ENCODE data around the gene CDKAL1. TPM values are rescaled to one million over a fixed set of nuclear protein-coding genes. Genes with fewer than 3 reads are reported as not detected.

CDKAL1 gene
- total RNA-seq, 5 donors from 2014 or later (not counting 1 experiment from before 2014, with no cell fraction given): 18.8 to 29.9 (median 20.5) TPM

DNA sequence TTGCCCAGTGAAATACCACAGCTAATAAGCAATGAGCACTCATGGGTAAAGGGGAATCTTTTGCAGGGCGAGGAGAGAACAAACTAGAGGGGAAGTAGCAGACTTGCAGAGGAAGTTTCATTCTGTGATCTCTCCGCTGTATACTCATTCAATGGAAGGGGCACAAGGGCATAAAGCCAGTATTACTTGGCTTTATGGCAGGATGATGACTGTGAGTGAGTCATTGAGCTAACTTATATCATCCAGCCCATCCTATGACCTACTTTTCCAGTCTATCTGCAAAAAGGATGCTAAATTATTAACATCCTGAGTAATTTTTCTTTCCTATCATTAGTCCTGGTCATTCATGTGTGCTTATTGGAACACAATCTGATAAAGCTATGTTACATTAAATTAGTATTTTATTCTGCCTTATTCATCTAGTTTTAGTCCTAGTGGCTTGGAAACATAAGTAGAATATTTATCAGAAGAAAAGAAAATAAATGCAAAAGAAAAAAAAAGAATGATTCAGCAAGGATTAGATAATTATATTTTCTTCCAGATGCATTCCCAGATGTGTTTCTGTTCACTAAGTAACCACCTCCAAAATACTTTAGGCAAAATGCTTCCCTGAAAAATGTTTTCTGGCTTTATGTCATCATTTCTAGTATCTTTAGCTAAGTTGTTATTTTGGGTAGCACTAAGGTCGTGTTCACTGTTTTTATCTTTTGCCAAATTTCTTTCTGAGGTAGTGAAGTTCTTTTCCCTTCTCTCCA is 471.7 kb downstream of the CDKAL1 start:
- H3K36me3 Mint-ChIP-seq: peaks cover 76% of the 10 kb centered on the region

GRCh38 chr6:21019614-21020013 is 485.4 kb downstream of the CDKAL1 start:
- H3K9me3 Mint-ChIP-seq: peaks cover 0 to 5% (median 0%) of the 10 kb centered on the region in 3 donors
- no peak overlapping the region for H3K27ac ChIP-seq (ENCODE audit: low read length)
- no CpG with 5 or more reads among the region's 2 CpGs for WGBS (ENCODE audit: insufficient coverage)

More for the DNA sequence above, 471.7 kb downstream of the CDKAL1 start:
- no peaks in the 10 kb centered on the region for H3K4me1 Mint-ChIP-seq
- H3K27ac ChIP-seq (ENCODE audit: low read length): no peak overlapping the region
- H3K27me3 ChIP-seq (replicated peaks in 1 of 2; ENCODE audit: control insufficient read depth in 2 of 2, extremely low read depth in 1 of 2, insufficient read depth in 2 of 2, low read length in 1 of 2): no peaks in the 10 kb centered on the region
- DNase-seq: no peak
- H3K9me3 Mint-ChIP-seq: peaks cover 4 to 11% (median 7%) of the 10 kb centered on the region in 3 donors
- no peaks in the 10 kb centered on the region for H3K27me3 Mint-ChIP-seq
- no peak overlapping the region for H3K4me3 Mint-ChIP-seq
- no peaks in the 10 kb centered on the region for H3K36me3 ChIP-seq (ENCODE audit: control insufficient read depth in 2 of 2, extremely low read depth in 1 of 2, insufficient read depth in 1 of 2, low read length in 1 of 2)
- WGBS (ENCODE audit: insufficient coverage): no CpG with 5 or more reads among the region's 3 CpGs
- H3K4me1 ChIP-seq (ENCODE audit: control insufficient read depth in 1 of 2, extremely low read depth in 1 of 2, insufficient read depth in 2 of 2, low read length in 2 of 2): no peaks in the 10 kb centered on the region
- H3K4me3 ChIP-seq (ENCODE audit: control insufficient read depth in 1 of 2, extremely low read depth in 1 of 2, low read length in 1 of 2): no peak overlapping the region
- no peak overlapping the region for H3K27ac Mint-ChIP-seq
- no peaks in the 10 kb centered on the region for H3K9me3 ChIP-seq
- no peak for ATAC-seq (replicated peaks in 1 of 4)
- ChIA-PET CTCF (interaction anchor here in 1 of 2 donors (0.6 kb wide), 1 partner anchor 15 kb away, joined by 3 read pairs; no protein-coding TSS in a partner anchor), POLR2A (no interaction called here)

GRCh38 chr6:21022343-21023107 is 488.3 kb downstream of the CDKAL1 start:
- Mint-ChIP-seq H3K9me3 (peaks cover 0 to 18% (median 4%) of the 10 kb centered on the region in 3 donors), H3K36me3 (peaks cover 53% of the 10 kb centered on the region), H3K4me1 (peaks cover 0 to 2% (median 0%) of the 10 kb centered on the region in 3 donors), H3K27me3 (no peaks in the 10 kb centered on the region), H3K27ac (no peak overlapping the region), H3K4me3 (no peak overlapping the region)
- no peak for ATAC-seq (replicated peaks in 1 of 4)
- ChIA-PET POLR2A (no interaction called here), CTCF (no interaction called here)
- no peak overlapping the region for H3K27ac ChIP-seq (ENCODE audit: low read length)
- peaks cover 3% of the 10 kb centered on the region for H3K9me3 ChIP-seq
- no peaks in the 10 kb centered on the region for H3K4me1 ChIP-seq (ENCODE audit: control insufficient read depth in 1 of 2, extremely low read depth in 1 of 2, insufficient read depth in 2 of 2, low read length in 2 of 2)
- no peak for DNase-seq
- H3K4me3 ChIP-seq (ENCODE audit: control insufficient read depth in 1 of 2, extremely low read depth in 1 of 2, low read length in 1 of 2): no peak overlapping the region
- no peaks in the 10 kb centered on the region for H3K27me3 ChIP-seq (replicated peaks in 1 of 2; ENCODE audit: control insufficient read depth in 2 of 2, extremely low read depth in 1 of 2, insufficient read depth in 2 of 2, low read length in 1 of 2)
- peaks cover 2 to 4% of the 10 kb centered on the region in 2 donors for H3K36me3 ChIP-seq (ENCODE audit: control insufficient read depth in 2 of 2, extremely low read depth in 1 of 2, insufficient read depth in 1 of 2, low read length in 1 of 2)
- WGBS (ENCODE audit: insufficient coverage): 100% methylated on average over 1 of the region's 7 CpGs

More at GRCh38 chr6:21019614-21020013, 485.4 kb downstream of the CDKAL1 start:
- Mint-ChIP-seq H3K4me3 (no peak overlapping the region), H3K27me3 (no peaks in the 10 kb centered on the region), H3K36me3 (peaks cover 48% of the 10 kb centered on the region), H3K4me1 (peaks cover 0 to 2% (median 0%) of the 10 kb centered on the region in 3 donors), H3K27ac (no peak overlapping the region)
- H3K4me1 ChIP-seq (ENCODE audit: control insufficient read depth in 1 of 2, extremely low read depth in 1 of 2, insufficient read depth in 2 of 2, low read length in 2 of 2): no peaks in the 10 kb centered on the region
- H3K4me3 ChIP-seq (ENCODE audit: control insufficient read depth in 1 of 2, extremely low read depth in 1 of 2, low read length in 1 of 2): no peak overlapping the region
- H3K27me3 ChIP-seq (replicated peaks in 1 of 2; ENCODE audit: control insufficient read depth in 2 of 2, extremely low read depth in 1 of 2, insufficient read depth in 2 of 2, low read length in 1 of 2): no peaks in the 10 kb centered on the region
- peaks cover 0 to 4% of the 10 kb centered on the region in 2 donors for H3K36me3 ChIP-seq (ENCODE audit: control insufficient read depth in 2 of 2, extremely low read depth in 1 of 2, insufficient read depth in 1 of 2, low read length in 1 of 2)
- POLR2A ChIA-PET: no interaction called here
- H3K9me3 ChIP-seq: no peaks in the 10 kb centered on the region
- CTCF ChIA-PET: no interaction called here
- DNase-seq (no peak), ATAC-seq (replicated peaks in 1 of 4) (no peak)

GRCh38 chr6:21023210-21023609 is 489.0 kb downstream of the CDKAL1 start:
- Histone ChIP-seq H3K4me3 (ENCODE audit: control insufficient read depth in 1 of 2, extremely low read depth in 1 of 2, low read length in 1 of 2) (no peak overlapping the region), H3K9me3 (peaks cover 3% of the 10 kb centered on the region), H3K36me3 (ENCODE audit: control insufficient read depth in 2 of 2, extremely low read depth in 1 of 2, insufficient read depth in 1 of 2, low read length in 1 of 2) (peaks cover 3 to 4% of the 10 kb centered on the region in 2 donors), H3K4me1 (ENCODE audit: control insufficient read depth in 1 of 2, extremely low read depth in 1 of 2, insufficient read depth in 2 of 2, low read length in 2 of 2) (no peaks in the 10 kb centered on the region), H3K27me3 (replicated peaks in 1 of 2; ENCODE audit: control insufficient read depth in 2 of 2, extremely low read depth in 1 of 2, insufficient read depth in 2 of 2, low read length in 1 of 2) (no peaks in the 10 kb centered on the region), H3K27ac (ENCODE audit: low read length) (no peak overlapping the region)
- Mint-ChIP-seq H3K9me3 (peaks cover 0 to 19% (median 4%) of the 10 kb centered on the region in 3 donors), H3K27me3 (no peaks in the 10 kb centered on the region), H3K4me1 (peaks cover 0 to 2% (median 0%) of the 10 kb centered on the region in 3 donors), H3K36me3 (peaks cover 60% of the 10 kb centered on the region), H3K4me3 (no peak overlapping the region), H3K27ac (no peak overlapping the region)
- ChIA-PET POLR2A (no interaction called here), CTCF (no interaction called here)
- no CpG with 5 or more reads among the region's 3 CpGs for WGBS (ENCODE audit: insufficient coverage)
- ATAC-seq (replicated peaks in 1 of 4) (no peak), DNase-seq (no peak)

- no peaks in the 10 kb centered on the region for H3K27me3 ChIP-seq (replicated peaks in 1 of 2; ENCODE audit: control insufficient read depth in 2 of 2, extremely low read depth in 1 of 2, insufficient read depth in 2 of 2, low read length in 1 of 2)
- DNase-seq: no peak
- H3K27me3 Mint-ChIP-seq: no peaks in the 10 kb centered on the region
- H3K27ac ChIP-seq (ENCODE audit: low read length): no peak overlapping the region
- peaks cover 69% of the 10 kb centered on the region for H3K36me3 Mint-ChIP-seq
- peaks cover 0 to 2% (median 0%) of the 10 kb centered on the region in 3 donors for H3K4me1 Mint-ChIP-seq
- no peaks in the 10 kb centered on the region for H3K4me1 ChIP-seq (ENCODE audit: control insufficient read depth in 1 of 2, extremely low read depth in 1 of 2, insufficient read depth in 2 of 2, low read length in 2 of 2)
- H3K36me3 ChIP-seq (ENCODE audit: control insufficient read depth in 2 of 2, extremely low read depth in 1 of 2, insufficient read depth in 1 of 2, low read length in 1 of 2): peaks cover 3 to 4% of the 10 kb centered on the region in 2 donors
- 100% methylated on average over 1 of the region's 1 CpG for WGBS (ENCODE audit: insufficient coverage)
- H3K4me3 ChIP-seq (ENCODE audit: control insufficient read depth in 1 of 2, extremely low read depth in 1 of 2, low read length in 1 of 2): no peak overlapping the region
- POLR2A ChIA-PET: no interaction called here
- ATAC-seq (replicated peaks in 1 of 4): no peak
- no peak overlapping the region for H3K4me3 Mint-ChIP-seq
- CTCF ChIA-PET: no interaction called here
- H3K9me3 Mint-ChIP-seq: peaks cover 0 to 19% (median 4%) of the 10 kb centered on the region in 3 donors
- H3K27ac Mint-ChIP-seq: no peak overlapping the region
- peaks cover 3% of the 10 kb centered on the region for H3K9me3 ChIP-seq
Observed at GRCh38 chr6:21024616-21025015, 490.4 kb downstream of the CDKAL1 start.

DNA sequence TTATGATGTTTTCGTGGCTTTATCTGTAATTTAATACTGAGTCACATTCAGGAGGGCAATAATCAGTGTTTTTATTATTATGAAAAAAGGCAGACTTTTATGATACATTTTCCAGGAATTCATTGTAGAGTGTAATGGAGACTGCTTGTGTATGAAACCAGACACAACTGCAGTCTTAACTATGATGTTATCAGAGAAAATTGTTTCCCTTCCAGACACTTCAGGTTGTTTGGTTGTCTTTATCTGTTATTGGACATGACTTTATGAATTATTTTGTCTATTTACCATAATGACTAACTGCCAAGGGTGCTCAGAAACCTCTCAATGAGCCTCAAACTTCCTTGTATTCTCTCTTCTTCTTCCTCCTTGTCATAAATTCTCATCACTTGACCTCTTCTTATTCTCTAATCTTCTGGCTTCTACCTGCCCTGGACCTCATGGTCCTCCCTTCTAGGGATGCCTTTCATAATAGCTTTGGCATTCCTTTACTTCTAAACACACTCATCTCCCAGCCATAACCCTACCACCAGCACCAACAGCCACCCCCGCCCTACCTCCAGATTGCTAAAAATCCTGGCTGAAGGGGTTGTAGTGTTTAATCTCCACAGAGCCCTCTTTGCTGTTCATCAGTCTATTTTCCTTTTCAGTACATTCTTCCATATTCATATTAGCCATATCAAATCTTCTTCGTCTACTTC is 492.5 kb downstream of the CDKAL1 start:
- no peak overlapping the region for H3K4me3 ChIP-seq (ENCODE audit: control insufficient read depth in 1 of 2, extremely low read depth in 1 of 2, low read length in 1 of 2)
- Mint-ChIP-seq H3K4me1 (peaks cover 0 to 2% (median 0%) of the 10 kb centered on the region in 3 donors), H3K27me3 (no peaks in the 10 kb centered on the region), H3K9me3 (peaks cover 0 to 14% (median 4%) of the 10 kb centered on the region in 3 donors), H3K36me3 (peaks cover 78% of the 10 kb centered on the region), H3K27ac (no peak overlapping the region), H3K4me3 (no peak overlapping the region)
- WGBS (ENCODE audit: insufficient coverage): 94% methylated on average over 3 of the region's 3 CpGs
- H3K27me3 ChIP-seq (replicated peaks in 1 of 2; ENCODE audit: control insufficient read depth in 2 of 2, extremely low read depth in 1 of 2, insufficient read depth in 2 of 2, low read length in 1 of 2): no peaks in the 10 kb centered on the region
- ATAC-seq (replicated peaks in 1 of 4) (no peak), DNase-seq (no peak)
- peaks cover 3 to 4% of the 10 kb centered on the region in 2 donors for H3K36me3 ChIP-seq (ENCODE audit: control insufficient read depth in 2 of 2, extremely low read depth in 1 of 2, insufficient read depth in 1 of 2, low read length in 1 of 2)
- no peaks in the 10 kb centered on the region for H3K4me1 ChIP-seq (ENCODE audit: control insufficient read depth in 1 of 2, extremely low read depth in 1 of 2, insufficient read depth in 2 of 2, low read length in 2 of 2)
- ChIA-PET POLR2A (no interaction called here), CTCF (no interaction called here)
- H3K27ac ChIP-seq (ENCODE audit: low read length): no peak overlapping the region
- peaks cover 3% of the 10 kb centered on the region for H3K9me3 ChIP-seq

All from T-cell (primary cell).